GM12892 (cell line): ENCODE data around the gene TBCA.

Experiments used
- POLR2A ChIP-seq: IDR thresholded peaks from 2 replicates; pipeline ENCODE4 v1.6.1; 2011; ENCODE audit warnings: low read depth, low read length, control low read depth
- POLR2AphosphoS5 ChIP-seq: IDR thresholded peaks from 2 replicates; pipeline ENCODE4 v1.6.1; 2011; ENCODE audit warnings: low read depth, low read length, control low read depth
- TAF1 ChIP-seq: IDR thresholded peaks from 2 replicates; pipeline ENCODE4 v1.6.1; 2011; ENCODE audit warnings: low read depth, mild to moderate bottlenecking, control low read depth, low read length, borderline replicate concordance

DNA sequence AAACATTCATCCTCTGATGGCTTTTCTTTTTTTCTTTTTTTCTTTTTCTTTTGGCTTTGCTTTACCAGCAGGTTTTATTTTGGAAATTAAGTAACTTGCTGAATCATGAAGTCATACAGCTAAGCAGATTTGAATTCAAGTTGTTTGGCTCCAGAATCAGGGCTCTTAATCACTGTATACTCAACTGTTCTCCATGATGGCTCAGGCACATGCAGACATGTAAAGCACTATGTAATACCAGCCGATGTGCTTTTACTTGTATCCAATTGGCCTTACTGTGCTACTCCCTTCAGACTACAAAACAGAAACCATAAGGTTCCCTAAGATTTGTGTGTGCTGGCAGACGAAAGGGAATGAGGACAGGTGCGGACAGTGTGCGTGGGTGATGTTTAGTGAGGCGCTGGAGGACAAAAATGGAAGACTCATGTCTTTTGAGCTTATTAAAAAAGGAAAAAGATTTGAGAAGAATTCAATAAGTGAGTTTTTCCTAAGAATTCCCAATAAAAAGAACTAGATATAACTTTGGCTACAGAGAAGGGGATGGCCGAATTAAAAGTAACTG, 92.9 kb downstream of the TBCA start:
- TF ChIP-seq POLR2A (no peak), POLR2AphosphoS5 (no peak), TAF1 (no peak)
